GM19463 (cell line): Measurements from ENCODE around the gene TRIM24.
"Not testable (repeated sequence)": the region's sequence is repeated elsewhere in the genome, so short reads cannot be mapped to it uniquely, and the experiment has no call there.

ENCODE experiments used
- ATAC-seq: cut with Tn5 transposase; IDR thresholded peaks from one replicate; pipeline ENCODE4 v1.9.1; 2021; ENCODE audit warnings: mild to moderate bottlenecking, moderate library complexity; ENCODE audit not compliant: unreplicated experiment

TRIM24 gene

DNA sequence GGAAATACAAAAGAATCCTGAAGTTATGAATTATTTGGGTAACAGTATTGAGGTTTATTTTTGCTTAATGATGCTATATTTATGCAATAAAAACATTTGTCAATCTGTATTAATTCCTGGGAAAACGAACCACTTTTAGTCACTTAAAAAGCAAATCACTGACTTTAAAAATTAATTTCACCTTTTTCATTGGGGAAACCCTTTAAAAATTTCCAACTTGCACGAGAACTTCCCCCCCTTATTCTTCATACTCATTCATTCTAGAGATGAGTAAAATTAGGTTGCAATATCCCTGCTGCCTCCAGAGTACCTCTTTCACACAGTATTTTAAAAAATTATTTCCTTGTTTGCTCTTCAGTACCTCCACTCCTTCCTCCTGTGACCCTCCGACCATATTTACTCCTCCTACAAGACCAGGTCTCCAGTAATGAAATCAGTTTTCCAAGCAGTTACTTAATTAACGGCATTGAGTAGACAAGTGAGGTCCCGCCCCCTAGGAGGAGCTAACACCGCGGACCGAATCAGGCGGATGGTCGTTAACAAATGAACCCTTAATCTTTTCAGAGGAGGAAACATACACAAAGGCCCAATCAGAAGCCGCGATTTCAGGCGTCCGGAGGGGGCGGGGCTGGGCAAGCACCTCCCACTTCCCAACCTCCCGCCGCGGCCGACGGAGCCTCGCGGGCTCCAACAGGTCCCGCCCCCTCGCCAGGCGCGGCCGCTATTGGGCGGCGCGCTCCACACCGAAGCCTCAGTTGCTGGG lies 465 bp upstream of the TRIM24 start:
- ATAC-seq, result peak; percentile 68

DNA sequence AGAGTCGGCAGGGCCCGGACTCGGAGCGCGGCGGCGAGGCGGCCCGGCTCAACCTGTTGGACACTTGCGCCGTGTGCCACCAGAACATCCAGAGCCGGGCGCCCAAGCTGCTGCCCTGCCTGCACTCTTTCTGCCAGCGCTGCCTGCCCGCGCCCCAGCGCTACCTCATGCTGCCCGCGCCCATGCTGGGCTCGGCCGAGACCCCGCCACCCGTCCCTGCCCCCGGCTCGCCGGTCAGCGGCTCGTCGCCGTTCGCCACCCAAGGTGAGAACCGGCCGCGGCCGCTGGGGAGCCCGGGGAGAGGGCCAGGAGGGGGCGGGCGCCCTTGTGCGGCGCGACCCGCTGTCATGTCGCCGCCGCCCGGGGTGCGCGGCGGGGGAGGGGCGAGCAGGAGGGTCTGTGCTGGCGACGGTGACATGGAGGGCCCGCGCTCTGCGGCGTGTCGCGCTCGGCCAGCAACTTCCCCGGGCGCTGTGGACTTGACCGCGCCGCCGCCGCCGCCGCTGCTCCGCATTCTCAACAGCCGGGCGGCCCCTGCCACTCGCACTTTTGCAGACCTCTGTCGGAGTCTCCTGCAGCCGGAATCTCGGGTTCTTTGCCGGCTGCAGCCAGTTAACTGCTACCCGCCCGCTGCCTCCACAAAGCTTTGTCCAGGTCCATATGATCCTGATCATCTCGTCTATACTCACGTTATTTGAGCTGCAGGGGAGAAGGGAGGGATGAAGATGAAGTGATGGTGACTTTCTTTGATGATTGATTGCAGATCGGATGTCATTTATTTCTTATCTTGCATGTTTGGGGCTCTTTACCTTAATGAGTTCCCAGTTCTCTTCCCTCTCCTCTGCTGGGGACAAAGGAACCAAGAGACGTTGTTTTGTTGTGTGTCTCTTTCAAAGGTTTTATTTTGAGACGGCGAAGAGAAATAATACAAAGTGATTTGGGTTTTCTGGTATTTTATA lies 869 bp downstream of the TRIM24 start:
- ATAC-seq, result peak; percentile 36

DNA sequence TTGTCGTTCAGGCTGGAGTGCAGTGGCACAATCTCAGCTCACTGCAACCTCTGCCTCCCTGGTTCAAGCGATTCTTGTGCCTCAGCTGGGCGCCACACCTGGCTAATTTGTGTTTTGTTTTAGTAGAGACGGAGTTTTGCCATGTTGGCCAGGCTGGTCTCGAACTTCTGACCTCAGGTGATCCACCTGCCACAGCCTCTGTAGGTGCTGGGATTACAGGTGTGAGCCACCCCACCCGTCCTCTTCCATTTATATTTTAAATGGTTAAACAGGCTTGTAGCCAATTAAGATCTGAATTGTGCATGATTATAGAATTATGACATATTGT lies 3.2 kb downstream of the TRIM24 start:
- not testable (repeated sequence) for ATAC-seq

DNA sequence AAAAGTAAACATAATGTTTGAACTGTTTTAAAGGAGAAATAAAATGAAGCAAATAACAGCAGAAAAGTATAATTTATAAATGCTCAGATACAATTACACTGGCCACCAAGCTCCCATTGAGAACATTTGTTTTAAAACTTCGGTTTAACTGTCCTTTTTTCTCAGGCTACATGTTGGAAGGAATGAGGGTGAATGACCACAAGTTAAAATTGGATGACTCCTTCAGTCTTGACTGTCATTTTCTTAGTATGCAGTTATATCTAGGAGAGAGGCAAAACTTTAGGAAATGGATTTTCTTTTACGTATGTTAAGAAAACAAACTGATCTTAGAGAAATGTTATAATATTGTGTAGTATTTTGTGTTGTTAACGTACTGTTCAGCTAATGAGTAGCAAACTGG lies 5.0 kb downstream of the TRIM24 start:
- no peak for ATAC-seq

DNA sequence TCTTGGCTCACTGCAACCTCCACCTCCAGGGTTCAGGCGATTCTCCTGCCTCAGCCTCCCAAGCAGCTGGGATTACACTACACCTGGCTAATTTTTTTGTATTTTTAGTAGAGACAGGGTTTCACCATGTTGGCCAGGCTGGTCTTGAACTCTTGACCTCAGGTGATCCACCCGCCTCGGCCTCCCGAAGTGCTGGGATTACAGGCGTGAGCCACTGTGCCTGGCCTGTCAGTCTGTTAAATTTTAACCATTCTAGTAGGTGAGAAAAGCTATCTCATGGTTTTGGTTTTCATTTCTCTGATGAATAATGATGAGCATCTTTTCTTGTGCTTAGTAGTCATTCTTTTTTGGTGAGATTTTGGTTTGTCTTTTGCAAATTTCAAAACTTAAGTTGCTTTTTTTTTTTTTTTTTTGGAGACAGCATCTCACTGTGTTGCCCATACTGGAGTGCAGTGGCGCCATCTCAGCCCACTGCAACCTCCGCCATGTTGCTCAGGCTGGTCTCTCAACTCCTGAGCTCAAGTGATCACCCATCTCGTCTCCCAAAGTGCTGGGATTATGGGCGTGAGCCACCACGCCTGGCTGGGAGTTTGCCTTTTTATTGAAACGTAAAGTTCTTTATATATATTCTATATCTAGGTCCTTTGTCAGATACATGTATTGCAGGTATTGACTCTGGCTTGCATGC lies 6.2 kb downstream of the TRIM24 start:
- ATAC-seq, result peak; percentile 87

DNA sequence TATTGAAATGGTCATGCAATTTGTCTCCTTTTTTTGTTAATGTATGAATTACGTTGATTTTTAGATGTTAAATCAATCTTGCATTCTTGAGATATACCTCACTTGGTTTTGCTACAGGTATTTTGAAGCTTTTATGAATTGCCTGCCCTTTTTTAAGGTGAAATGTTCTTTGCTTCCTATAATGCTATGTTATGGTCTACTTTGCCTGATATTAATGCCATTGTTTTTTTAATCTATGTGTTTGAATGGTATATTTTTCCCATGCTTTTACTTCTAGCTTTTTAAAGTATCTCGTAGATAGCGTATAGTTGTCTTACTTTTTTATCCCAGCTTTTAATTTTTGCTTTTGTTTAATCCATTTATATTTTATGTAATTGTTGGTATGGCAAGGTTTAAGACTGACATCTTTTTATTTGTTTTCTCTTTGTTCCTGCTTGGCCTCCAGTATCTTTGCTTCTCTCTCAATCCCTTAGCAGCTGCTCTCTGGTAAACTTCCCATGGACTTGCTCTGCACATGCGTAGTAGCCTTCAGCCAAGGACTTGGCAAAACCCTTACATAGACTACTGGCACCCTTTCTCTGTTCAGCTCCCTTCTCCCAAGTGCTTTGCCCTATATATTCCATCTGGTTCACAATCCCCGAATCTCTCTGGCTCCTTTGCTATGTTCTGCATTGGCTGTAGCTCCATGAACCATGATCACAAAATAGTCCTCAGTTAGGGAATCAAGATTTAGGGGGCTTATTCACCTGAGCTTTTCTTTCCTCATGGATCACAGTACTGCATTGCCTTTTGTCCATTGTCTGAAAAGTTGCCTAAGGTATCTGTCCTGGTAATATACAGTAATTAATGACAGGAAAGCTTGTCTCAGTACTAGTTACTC lies 8.4 kb downstream of the TRIM24 start:
- no peak for ATAC-seq

DNA sequence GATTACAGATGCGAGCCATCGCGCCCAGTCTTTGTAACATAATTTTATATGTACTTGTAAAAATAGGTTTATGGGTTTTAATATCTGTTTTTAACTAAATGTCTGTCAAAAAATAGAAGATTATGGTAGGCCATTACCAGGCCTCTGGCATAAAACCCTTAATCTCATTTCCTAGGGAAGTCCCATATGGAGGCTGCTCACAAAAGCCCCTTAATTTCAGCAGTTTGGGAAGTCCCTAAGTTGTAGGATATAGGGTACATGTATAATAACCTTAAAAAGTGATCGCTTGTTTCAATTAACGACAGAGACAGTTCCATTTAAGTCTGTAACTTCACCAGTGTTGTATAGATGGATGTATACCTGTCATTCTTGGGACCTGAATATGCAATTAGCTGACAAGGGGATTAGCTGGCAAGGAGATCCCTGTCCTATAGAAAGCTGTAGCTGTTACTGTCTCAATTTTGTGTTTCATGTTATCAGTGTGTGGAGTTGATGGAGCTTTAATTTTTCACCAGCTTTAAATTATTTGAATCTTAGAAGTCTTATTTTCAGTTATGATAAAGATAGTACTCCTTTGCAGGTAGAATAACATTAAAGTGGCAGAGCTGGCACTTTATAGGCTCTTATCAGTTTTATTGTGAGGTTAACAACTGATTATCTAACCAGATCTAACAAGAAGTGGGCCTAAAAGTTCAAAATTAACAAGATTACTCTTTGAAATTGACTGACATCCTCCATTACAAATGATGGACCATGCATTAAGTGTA lies 10.5 kb downstream of the TRIM24 start:
- ATAC-seq, result no peak

DNA sequence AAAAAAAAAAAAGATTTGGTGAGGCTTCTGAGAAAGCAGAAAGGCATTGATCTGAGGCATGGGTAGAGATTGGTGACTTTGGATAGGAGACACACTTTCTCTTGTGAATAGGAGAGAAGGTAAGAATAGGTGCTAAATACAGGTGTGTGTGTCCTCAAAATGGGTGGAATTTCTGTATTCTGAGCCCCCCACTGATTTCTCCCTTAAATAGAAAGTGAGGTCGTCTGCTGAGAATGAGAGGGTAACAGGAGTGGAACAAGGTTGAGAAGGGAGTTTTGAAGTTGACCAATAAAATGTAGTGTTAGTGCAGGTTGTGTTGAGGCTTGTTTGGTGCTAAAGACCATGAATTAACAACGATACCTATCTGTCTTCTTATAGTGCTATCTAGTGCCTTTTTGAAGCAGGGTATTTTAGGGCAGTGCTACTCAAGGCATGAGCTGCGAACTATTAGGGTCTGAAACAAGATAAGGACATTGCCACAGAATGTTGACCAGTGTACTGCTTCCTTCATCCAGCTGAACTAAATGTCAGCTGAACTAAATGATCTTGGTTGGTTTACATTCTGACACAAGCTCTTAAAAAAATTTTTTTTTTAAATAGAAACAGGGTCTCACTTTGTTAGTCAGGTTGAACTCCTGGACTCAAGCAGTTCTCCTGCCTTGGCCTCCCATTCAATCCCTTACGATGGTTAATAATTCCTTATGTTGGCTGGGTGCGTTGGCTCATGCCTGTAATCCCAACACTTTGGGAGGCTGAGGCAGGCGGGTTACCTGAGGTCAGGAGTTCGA lies 12.4 kb downstream of the TRIM24 start:
- no peak for ATAC-seq

DNA sequence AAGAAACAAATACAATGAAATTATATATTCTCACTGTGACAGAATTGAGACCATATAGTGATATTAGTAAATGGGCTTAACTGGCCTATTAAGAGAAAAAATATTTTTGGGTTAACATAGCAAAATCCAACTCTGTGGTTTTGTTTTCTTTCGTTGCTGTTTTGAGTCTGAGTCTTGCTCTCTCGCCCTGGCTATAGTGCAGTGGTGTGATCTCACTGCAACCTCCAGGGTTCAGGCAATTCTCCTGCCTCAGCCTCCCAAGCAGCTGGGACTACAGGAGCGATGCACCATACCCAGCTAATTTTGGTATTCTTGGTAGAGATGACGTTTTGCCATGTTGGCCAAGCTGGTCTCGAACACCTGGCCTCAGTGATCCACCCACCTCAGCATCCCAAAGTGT lies 15.3 kb downstream of the TRIM24 start:
- ATAC-seq, result no peak

DNA sequence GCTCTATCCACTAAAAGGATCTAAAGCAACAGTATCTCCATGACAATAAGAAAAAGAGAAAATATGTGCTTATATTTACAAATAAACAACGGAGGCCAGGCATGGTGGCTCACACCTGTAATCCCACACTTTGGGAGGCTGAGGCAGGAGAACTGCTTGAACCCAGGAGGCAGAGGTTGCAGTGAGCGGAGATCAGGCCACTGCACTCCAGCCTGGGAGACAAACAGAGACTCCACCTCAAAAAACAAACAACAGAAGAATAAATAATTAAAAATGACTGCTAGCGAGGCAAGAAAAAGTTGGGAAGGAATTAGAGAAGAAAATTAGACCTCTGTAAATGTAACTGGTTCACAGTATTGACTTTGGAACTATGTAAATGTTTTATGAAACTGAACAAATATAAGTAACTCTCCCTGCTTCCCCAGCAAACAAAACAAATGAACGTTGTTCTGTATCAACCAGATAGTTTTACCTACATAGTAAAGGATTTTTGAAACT lies 17.1 kb downstream of the TRIM24 start:
- no peak for ATAC-seq

DNA sequence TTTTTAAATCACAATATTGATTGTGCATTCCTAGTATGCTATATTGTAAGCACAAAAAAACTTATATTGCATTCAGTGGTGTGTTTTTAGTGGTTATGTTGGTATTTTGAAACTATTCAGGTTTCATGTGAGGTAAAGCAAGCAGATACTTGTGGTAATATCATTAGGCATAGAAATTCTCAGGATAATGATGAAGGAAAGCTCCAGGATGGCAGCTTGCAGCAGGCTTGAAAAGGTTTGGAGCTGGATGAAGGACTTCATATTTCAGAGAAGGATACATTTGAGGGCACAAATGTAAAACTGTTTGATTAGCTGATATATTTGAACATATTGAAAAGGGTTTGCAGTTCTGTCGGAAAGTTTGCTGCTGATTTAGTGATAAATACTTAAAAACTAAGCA lies 17.5 kb downstream of the TRIM24 start:
- ATAC-seq, result no peak

DNA sequence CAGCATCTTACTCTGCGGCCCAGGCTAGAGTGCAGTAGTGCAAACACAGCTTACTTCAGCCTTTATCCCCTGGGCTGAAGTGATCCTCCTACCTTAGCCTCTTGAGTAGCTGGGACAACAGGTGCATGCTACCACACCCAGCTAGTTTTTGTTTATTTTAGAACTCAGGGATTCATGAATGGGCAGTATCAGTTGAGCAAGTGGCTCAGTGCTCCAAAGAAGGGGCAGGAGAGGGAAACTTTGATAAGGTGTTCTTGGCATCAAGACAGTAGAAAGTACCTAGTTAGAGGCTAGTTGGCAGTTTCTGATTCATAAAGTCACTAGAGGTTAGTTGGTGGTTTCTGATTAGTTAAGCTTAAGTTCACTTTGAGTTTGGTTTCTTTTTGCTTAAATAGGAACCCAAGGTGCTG lies 18.4 kb downstream of the TRIM24 start:
- ATAC-seq, result peak; percentile 85

DNA sequence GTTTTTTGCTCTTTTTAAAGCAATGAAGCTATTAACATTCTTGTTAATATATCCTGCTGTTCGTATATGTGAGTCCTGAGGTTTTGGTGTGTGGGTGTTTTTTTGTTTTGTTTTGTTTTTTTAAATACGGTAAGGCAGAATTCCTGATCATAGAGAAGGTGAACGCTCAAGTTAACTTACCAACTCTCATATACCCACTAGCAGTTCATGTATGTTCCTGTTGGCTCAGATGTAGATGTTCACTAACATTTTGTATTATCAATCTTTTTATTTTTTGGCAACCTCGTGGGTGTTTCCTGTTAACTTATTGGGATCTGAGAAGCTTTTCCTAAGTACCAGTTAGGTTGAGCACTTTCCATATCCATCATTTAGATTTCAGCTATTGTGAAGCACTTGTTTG lies 20.5 kb downstream of the TRIM24 start:
- no peak for ATAC-seq

DNA sequence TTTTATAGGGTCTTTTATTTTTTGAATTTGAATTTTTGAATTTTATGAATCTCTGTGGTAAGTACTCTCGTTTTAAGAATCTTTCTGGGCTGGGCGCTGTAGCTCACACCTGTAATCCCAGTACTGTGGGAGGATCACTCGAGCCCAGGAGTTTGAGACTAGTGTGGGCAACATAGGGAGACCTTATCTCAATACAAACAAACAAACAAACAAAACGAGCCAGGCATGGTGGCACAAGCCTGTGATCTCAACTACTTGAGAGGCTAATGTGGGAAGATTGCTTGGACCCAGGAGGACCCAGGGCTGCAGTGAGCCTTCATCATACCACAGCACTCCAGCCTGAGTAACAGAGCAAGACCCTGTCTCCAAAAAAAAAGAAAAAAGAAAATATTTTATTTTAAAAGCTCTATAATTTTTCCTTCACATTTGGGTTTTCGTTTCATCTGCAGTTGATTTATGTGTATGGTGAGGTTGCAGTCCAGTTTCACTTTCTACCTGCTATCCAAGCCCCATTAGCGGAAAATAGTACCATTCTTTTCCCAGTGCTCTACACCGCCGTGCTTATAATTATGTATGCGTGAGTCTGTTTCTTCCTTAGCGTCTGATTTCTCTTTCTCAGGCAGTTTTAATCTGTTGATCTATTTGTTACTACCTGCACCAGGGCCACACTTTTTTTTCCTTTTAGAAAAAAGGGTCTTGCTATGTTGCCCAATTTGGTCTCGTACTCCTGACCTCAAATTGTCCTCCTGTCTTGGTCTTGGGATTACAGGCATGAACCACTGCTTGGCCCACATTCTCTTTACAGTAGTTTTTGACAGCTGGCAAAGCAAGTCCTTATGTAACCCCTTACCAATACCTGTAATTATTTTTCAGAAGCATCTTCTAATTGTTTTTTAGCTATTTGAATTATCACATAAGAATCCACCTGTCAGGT lies 21.7 kb downstream of the TRIM24 start:
- no peak for ATAC-seq

DNA sequence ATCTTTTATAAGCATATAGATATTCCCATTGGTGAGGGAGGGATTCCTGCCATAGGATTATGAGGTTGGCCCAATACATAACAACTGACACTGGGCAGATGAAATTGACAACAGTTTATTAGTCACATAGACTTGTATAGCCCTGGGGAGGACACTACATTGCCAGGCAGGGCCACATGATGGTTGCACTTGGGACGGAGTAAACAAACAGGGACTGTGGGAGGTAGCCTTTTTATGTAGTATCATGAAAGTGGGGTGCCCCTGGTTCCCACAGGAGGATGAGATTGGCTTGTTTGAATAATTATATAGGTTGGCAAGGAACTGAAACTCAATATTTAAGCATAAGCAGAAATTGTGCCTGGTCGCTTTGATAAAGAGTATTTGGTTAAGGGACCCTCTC lies 23.5 kb downstream of the TRIM24 start:
- no peak for ATAC-seq

DNA sequence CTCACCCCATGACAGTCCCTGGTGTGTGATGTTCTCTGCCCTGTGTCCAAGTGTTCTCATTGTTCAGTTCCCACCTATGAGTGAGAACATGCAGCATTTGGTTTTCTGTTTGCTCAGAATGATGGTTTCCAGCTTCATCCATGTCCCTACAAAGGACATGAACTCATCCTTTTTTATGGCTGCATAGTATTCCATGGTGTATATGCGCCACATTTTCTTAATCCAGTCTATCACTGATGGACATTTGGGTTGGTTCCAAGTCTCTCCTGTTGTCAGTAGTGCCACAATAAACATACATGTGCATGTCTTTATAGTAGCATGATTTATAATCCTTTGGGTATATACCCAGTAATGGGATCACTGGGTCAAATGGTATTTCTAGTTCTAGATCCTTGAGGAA lies 25.4 kb downstream of the TRIM24 start:
- not testable (repeated sequence) for ATAC-seq

DNA sequence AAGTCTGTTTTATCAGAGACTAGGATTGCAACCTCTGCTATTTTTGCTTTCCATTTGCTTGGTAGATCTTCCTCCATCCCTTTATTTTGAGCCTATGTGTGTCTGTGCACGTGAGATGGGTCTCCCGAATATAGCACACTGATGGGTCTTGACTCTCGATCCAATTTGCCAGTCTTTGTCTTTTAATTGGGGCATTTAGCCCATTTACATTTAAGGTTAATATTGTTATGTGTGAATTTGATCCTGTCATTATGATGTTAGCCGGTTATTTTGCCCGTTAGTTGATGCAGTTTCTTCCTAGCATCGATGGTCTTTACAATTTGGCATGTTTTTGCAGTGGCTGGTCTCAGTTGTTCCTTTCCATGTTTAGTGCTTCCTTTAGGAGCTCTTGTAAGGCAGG lies 29.1 kb downstream of the TRIM24 start:
- not testable (repeated sequence) for ATAC-seq
